NT2/D1 (cell line): ENCODE measurements around the gene UBE2K.

Source experiments
- SUZ12 ChIP-seq: IDR thresholded peaks from 2 replicates; pipeline ENCODE4 v1.6.1; 2011; ENCODE audit not compliant: insufficient read length, insufficient read depth; ENCODE audit errors: extremely low read depth
- YY1 ChIP-seq: IDR thresholded peaks from 2 replicates; pipeline ENCODE4 v1.6.1; 2011; ENCODE audit not compliant: insufficient read length, insufficient read depth
- ZNF274 ChIP-seq: IDR thresholded peaks from 2 replicates; pipeline ENCODE4 v1.6.1; 2011; ENCODE audit warnings: mild to moderate bottlenecking, low read depth, low read length

GRCh38 chr4:39714166-39714565, 16.2 kb downstream of the UBE2K start:
- TF ChIP-seq YY1 (no peak), ZNF274 (no peak), SUZ12 (no peak)
